IMR-90 (cell line): ENCODE data around the gene CUX1. TPM values are rescaled to one million over a fixed set of nuclear protein-coding genes. Genes with fewer than 3 reads are reported as not detected.

ENCODE experiments used
- ATAC-seq: fragments of 200-7000 bp; cut with Tn5 transposase; 2 replicates; pipeline ENCODE4 v1.9.1; 2020; ENCODE audit warnings: low read depth, mild to moderate bottlenecking, moderate library complexity
- BruUV-seq: library from RNA; stranded (reverse); fragments of 400-500 nt; replicated peaks from 2 replicates; lab custom pipeline; 2021; lab: Mats Ljungman, UMichigan
- CTCF ChIA-PET: fragments of 300-600 bp; formaldehyde crosslinking; extraction: SDS; loops from one replicate; lab custom pipeline; 2021; ENCODE audit warnings: antibody characterized with exemption; lab: Yijun Ruan, JAX
- POLR2A ChIA-PET: fragments of 300-600 bp; sonication (Branson Sonifier 250); formaldehyde crosslinking; loops from one replicate; lab custom pipeline; 2022; ENCODE audit warnings: antibody characterized with exemption; ENCODE audit not compliant: unreplicated experiment; lab: Charles Lee
- DNase-seq: peaks from one replicate; pipeline ENCODE4 v3.0.0; 2013
- H2AFZ ChIP-seq: replicated peaks from 2 replicates; pipeline ENCODE3; 2013; ENCODE audit warnings: low read length, mild to moderate bottlenecking; ENCODE audit not compliant: poor library complexity
- H2AK5ac ChIP-seq: 2 replicates; pipeline ENCODE4 v1.6.1; 2013; ENCODE audit warnings: low read depth, low read length, inconsistent platforms
- H2AK9ac ChIP-seq: replicated peaks from 2 replicates; pipeline ENCODE3; 2013; ENCODE audit warnings: mild to moderate bottlenecking, low read depth, low read length, moderate library complexity; ENCODE audit not compliant: poor library complexity
- H2BK120ac ChIP-seq: 2 replicates; pipeline ENCODE4 v1.6.1; 2013; ENCODE audit warnings: low read depth, low read length, inconsistent platforms
- H2BK15ac ChIP-seq: 3 replicates; pipeline ENCODE4 v1.6.1; 2013; ENCODE audit warnings: low read depth, low read length, inconsistent platforms
- H2BK20ac ChIP-seq: 2 replicates; pipeline ENCODE4 v1.6.1; 2013; ENCODE audit warnings: low read depth, mild to moderate bottlenecking, inconsistent platforms, low read length, moderate library complexity
- H2BK5ac ChIP-seq: 2 replicates; pipeline ENCODE4 v1.6.1; 2013; ENCODE audit warnings: mild to moderate bottlenecking, low read depth, low read length, inconsistent platforms; ENCODE audit not compliant: poor library complexity, severe bottlenecking
- H3K14ac ChIP-seq: replicated peaks from 2 replicates; pipeline ENCODE4 v1.6.1; 2013; ENCODE audit warnings: low read depth, low read length, inconsistent platforms
- H3K18ac ChIP-seq: 2 replicates; pipeline ENCODE4 v1.6.1; 2013; ENCODE audit warnings: low read depth, low read length, control low read depth
- H3K23ac ChIP-seq: 2 replicates; pipeline ENCODE4 v1.6.1; 2013; ENCODE audit warnings: low read depth, low read length, inconsistent platforms
- H3K27ac ChIP-seq: 2 replicates; pipeline ENCODE4 v1.5.1; 2013; ENCODE audit warnings: mild to moderate bottlenecking, control low read depth, low read length; ENCODE audit not compliant: insufficient read depth
- H3K27me3 ChIP-seq: 2 replicates; pipeline ENCODE4 v1.6.1; 2013; ENCODE audit warnings: low read length; ENCODE audit not compliant: control insufficient read depth, insufficient read depth
- H3K36me3 ChIP-seq: 2 replicates; pipeline ENCODE4 v1.6.1; 2013; ENCODE audit warnings: low read length, mixed read lengths; ENCODE audit not compliant: control insufficient read depth, insufficient read depth
- H3K4ac ChIP-seq: 2 replicates; pipeline ENCODE4 v1.6.1; 2013; ENCODE audit warnings: low read depth, low read length, inconsistent platforms
- H3K4me1 ChIP-seq: 2 replicates; pipeline ENCODE4 v1.6.1; 2013; ENCODE audit warnings: low read length, mixed read lengths; ENCODE audit not compliant: control insufficient read depth, insufficient read depth
- H3K4me2 ChIP-seq: 2 replicates; pipeline ENCODE4 v1.6.1; 2013; ENCODE audit warnings: low read depth, mild to moderate bottlenecking, control low read depth, low read length, moderate library complexity
- H3K4me3 ChIP-seq: 2 replicates; pipeline ENCODE4 v1.5.1; 2013; ENCODE audit warnings: low read depth, mild to moderate bottlenecking, control low read depth, low read length, moderate library complexity; ENCODE audit not compliant: insufficient read depth
- H3K56ac ChIP-seq: 2 replicates; pipeline ENCODE4 v1.6.1; 2013; ENCODE audit warnings: low read length, inconsistent platforms; ENCODE audit not compliant: insufficient read depth; ENCODE audit errors: extremely low read depth
- H3K79me1 ChIP-seq, 2 experiments: 2 replicates each; pipeline ENCODE4 v1.6.1; 2013; ENCODE audit warnings: low read length in 2 of 2, inconsistent platforms in 1 of 2, low read depth in 1 of 2
- H3K9ac ChIP-seq: 2 replicates; pipeline ENCODE4 v1.6.1; 2013; ENCODE audit warnings: low read depth, low read length, control low read depth
- H3K9me1 ChIP-seq: 2 replicates; pipeline ENCODE4 v1.6.1; 2013; ENCODE audit warnings: low read length, inconsistent platforms; ENCODE audit not compliant: insufficient read depth
- H3K9me3 ChIP-seq: 2 replicates; pipeline ENCODE4 v1.6.1; 2013; ENCODE audit warnings: low read length; ENCODE audit not compliant: control insufficient read depth, insufficient read depth
- H4K20me1 ChIP-seq: 2 replicates; pipeline ENCODE4 v1.6.1; 2013; ENCODE audit warnings: low read length, inconsistent platforms; ENCODE audit not compliant: insufficient read depth
- H4K5ac ChIP-seq: 2 replicates; pipeline ENCODE4 v1.6.1; 2013; ENCODE audit warnings: mild to moderate bottlenecking, low read depth, low read length, control low read depth
- H4K8ac ChIP-seq, 2 experiments: 2 replicates each; pipeline ENCODE4 v1.6.1; 2013; ENCODE audit warnings: low read depth in 2 of 2, low read length in 2 of 2, control low read depth in 1 of 2, inconsistent platforms in 1 of 2
- H4K91ac ChIP-seq: 2 replicates; pipeline ENCODE4 v1.6.1; 2013; ENCODE audit warnings: low read depth, low read length, inconsistent platforms; ENCODE audit not compliant: insufficient read depth
- BHLHE40 ChIP-seq: fragments of 150-350 bp; IDR thresholded peaks from 2 replicates; pipeline ENCODE4 v1.6.1; 2016; ENCODE audit warnings: mild to moderate bottlenecking, low read depth, low read length
- CEBPB ChIP-seq: IDR thresholded peaks from 2 replicates; pipeline ENCODE4 v1.6.1; 2012; ENCODE audit warnings: low read depth, low read length, improper control_type of control experiment
- CHD1 ChIP-seq: IDR thresholded peaks from 2 replicates; pipeline ENCODE4 v1.6.1; 2012; ENCODE audit warnings: low read depth, low read length, improper control_type of control experiment
- MAFK ChIP-seq: IDR thresholded peaks from 2 replicates; pipeline ENCODE4 v1.6.1; 2012; ENCODE audit warnings: low read depth, low read length, improper control_type of control experiment
- MXI1 ChIP-seq: IDR thresholded peaks from 2 replicates; pipeline ENCODE4 v1.6.1; 2012; ENCODE audit warnings: low read depth, mild to moderate bottlenecking, low read length, moderate library complexity, borderline replicate concordance
- POLR2A ChIP-seq: IDR thresholded peaks from 2 replicates; pipeline ENCODE4 v1.6.1; 2012; ENCODE audit warnings: mild to moderate bottlenecking, low read depth, low read length
- RFX5 ChIP-seq: IDR thresholded peaks from 2 replicates; pipeline ENCODE4 v1.8.0; 2012; ENCODE audit warnings: low read depth, mild to moderate bottlenecking, low read length, moderate library complexity
- SMC3 ChIP-seq: fragments of 150-350 bp; IDR thresholded peaks from 2 replicates; pipeline ENCODE4 v1.6.1; 2016; ENCODE audit warnings: low read depth, mild to moderate bottlenecking, antibody characterized with exemption, low read length, moderate library complexity
- WGBS, 2 experiments: methylation state at CpG; one replicate each; pipeline versions ENCODE4 v1.1.5 to v1.1.7; 2013; ENCODE audit warnings: missing lambda C conversion rate in 2 of 2; ENCODE audit not compliant: insufficient read length in 1 of 2; ENCODE audit errors: extremely low coverage in 2 of 2; 5-methylcytosine and 5-hydroxymethylcytosine counted together
- dilution Hi-C: fragments of 300-500 bp; cut with HindIII; formaldehyde crosslinking; loops from one replicate; pipeline ENCODE4 v1.14.3; 2018; ENCODE audit warnings: low sequenced_read_pairs; ENCODE audit not compliant: unreplicated experiment
- in situ Hi-C: fragments of 300-500 bp; cut with MboI; formaldehyde crosslinking; loops from 3 replicates; pipeline ENCODE4 v1.14.3; 2019; ENCODE audit warnings: low sequenced_read_pairs, inconsistent platforms, mixed read lengths
- intact Hi-C: fragments of 100-400 bp; cut with micrococcal nuclease; formaldehyde crosslinking; loops from 2 replicates; pipeline ENCODE4 v1.10.0; 2022
- polyA plus RNA-seq, 3 experiments: library from polyadenylated mRNA; depleted of rRNA; stranded (reverse); fragments of >200 nt; gene quantifications; 2 replicates each; pipeline ENCODE4 v1.2.3, GENCODE V29; 2012; ENCODE audit warnings: low replicate concordance in 1 of 3
- total RNA-seq: library from RNA; depleted of rRNA; stranded (reverse); fragments of >200 nt; gene quantifications from 2 replicates; pipeline ENCODE4 v1.2.3, GENCODE V29; 2012
- TF ChIP-seq, protein P1 (sequence below): fragments of 150-350 bp; IDR thresholded peaks from 2 replicates; pipeline ENCODE4 v1.6.1; 2016; ENCODE audit warnings: low read depth, mild to moderate bottlenecking, low read length, moderate library complexity, borderline replicate concordance

CUX1 gene
- total and polyA plus RNA-seq, 2 of the 4 experiments (the other 2 are of a cell fraction) = 19.7 to 46.4 TPM

GRCh38 chr7:102291056-102291915 lies 473.9 kb downstream of the CUX1 start:
- Histone ChIP-seq H3K27ac (no peak overlapping the region), H2AK9ac (no peak overlapping the region), H3K4me2 (no peak overlapping the region), H3K18ac (no peak overlapping the region), H2BK5ac (no peak overlapping the region), H3K9me1 (no peaks in the 10 kb centered on the region), H3K27me3 (peaks cover 3% of the 10 kb centered on the region; the same call in 1 of the 2 replicates), H4K91ac (no peak overlapping the region), H4K20me1 (peaks cover 12% of the 10 kb centered on the region; the same call in 1 of the 2 replicates), H3K14ac (no peak overlapping the region), H4K8ac (no peak overlapping the region), H3K9me3 (no peaks in the 10 kb centered on the region), H2AK5ac (no peak overlapping the region), H3K23ac (no peak overlapping the region), H2AFZ (no peak overlapping the region), H3K4ac (no peak overlapping the region), H3K4me3 (no peak overlapping the region), H2BK15ac (no peak overlapping the region), H3K4me1 (no peaks in the 10 kb centered on the region; the same call in 1 of the 2 replicates), H3K9ac (no peak overlapping the region), H3K56ac (no peak overlapping the region), H2BK120ac (no peak overlapping the region), H4K5ac (no peak overlapping the region), H3K79me1 (peaks cover 0 to 8% of the 10 kb centered on the region in 2 experiments; a peak in 1 of 4 replicates), H3K36me3 (no peaks in the 10 kb centered on the region), H2BK20ac (no peak overlapping the region)
- POLR2A ChIA-PET = no interaction called here
- CTCF ChIA-PET = no interaction called here
- TF ChIP-seq CEBPB (no peak), MXI1 (no peak), RFX5 (no peak), CHD1 (no peak), POLR2A (no peak), BHLHE40 (no peak), SMC3 (no peak), MAFK (no peak)
- TF ChIP-seq, protein P1, sequence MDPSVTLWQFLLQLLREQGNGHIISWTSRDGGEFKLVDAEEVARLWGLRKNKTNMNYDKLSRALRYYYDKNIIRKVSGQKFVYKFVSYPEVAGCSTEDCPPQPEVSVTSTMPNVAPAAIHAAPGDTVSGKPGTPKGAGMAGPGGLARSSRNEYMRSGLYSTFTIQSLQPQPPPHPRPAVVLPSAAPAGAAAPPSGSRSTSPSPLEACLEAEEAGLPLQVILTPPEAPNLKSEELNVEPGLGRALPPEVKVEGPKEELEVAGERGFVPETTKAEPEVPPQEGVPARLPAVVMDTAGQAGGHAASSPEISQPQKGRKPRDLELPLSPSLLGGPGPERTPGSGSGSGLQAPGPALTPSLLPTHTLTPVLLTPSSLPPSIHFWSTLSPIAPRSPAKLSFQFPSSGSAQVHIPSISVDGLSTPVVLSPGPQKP = no peak
- no peak for DNase-seq
- dilution Hi-C loops = no loop called here
- WGBS, 2 experiments = 84% methylated on average over 9 of the region's 18 CpGs; no CpG with 5 or more reads in 1 of the 2 experiments
- ATAC-seq = no peak
- in situ Hi-C loops = no loop called here
- BruUV-seq = no TSS peak
- intact Hi-C loops = no loop called here
